Measurements from ENCODE around the gene ADCK2. TPM values are rescaled to one million over a fixed set of nuclear protein-coding genes. Genes with fewer than 3 reads are reported as not detected.
A peak's percentile ranks its signal among the peaks of the same experiment; 100 is the strongest.
"Not testable (repeated sequence)": the region's sequence is repeated elsewhere in the genome, so short reads cannot be mapped to it uniquely, and the experiment has no call there.

Gene ADCK2
- total RNA-seq, 1 experiment from 2014 or later, result 26.3 TPM

DNA sequence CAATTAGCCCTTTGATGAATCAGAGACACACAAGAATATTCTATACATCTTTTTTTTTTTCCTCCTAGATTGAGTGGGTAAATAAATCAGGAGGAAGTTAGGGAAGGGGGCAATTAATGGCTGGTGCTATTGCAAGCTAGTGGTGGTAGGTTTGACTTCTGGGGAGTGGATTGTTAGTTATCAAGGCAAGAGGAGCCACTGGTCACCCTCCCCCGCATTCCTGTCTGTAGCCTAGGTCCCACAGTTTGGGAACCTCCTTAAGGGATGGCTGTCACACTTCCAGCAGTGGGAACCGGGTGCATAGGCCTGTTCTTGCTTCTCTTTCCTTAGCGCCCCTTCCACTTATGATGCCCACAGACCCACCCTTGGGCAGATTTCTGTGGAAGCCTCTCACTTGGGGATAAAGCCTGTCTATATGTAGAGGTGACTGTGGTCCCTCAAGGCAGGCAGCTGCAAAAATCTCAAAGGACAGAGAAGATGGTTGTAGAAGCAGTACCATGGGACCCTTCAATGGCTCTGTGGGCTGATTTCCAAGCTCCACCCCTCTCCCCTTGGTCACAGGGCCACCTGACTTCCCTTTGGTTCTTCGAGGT is 2.3 kb upstream of the ADCK2 start:
- in situ Hi-C loops (cut with HindIII; ENCODE audit: low sequenced_read_pairs), result no loop called here
- DNase-seq (ENCODE audit: low spot score), result no peak

DNA sequence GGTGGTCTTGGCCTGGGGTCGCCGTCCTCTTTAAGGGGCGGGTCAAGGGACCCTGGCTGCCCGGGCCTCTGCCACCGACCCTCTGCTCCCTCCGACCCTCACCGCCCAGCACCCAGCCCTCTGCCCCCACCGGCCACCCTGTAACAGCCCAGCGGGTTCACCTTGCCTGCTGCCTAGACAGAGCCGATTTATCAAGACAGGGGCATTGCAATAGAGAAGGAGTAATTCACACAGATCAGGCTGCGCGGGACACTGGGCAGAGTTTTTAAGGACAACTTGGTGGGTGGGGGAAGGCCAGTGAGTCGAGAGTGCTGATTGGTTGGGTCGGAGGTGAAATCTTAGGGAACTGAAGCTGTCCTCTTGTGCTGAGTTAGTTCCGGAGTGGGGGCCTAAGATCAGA is 779 bp upstream of the ADCK2 start:
- DNase-seq (ENCODE audit: low spot score), result no peak
- in situ Hi-C loops (cut with HindIII; ENCODE audit: low sequenced_read_pairs), result no loop called here

DNA sequence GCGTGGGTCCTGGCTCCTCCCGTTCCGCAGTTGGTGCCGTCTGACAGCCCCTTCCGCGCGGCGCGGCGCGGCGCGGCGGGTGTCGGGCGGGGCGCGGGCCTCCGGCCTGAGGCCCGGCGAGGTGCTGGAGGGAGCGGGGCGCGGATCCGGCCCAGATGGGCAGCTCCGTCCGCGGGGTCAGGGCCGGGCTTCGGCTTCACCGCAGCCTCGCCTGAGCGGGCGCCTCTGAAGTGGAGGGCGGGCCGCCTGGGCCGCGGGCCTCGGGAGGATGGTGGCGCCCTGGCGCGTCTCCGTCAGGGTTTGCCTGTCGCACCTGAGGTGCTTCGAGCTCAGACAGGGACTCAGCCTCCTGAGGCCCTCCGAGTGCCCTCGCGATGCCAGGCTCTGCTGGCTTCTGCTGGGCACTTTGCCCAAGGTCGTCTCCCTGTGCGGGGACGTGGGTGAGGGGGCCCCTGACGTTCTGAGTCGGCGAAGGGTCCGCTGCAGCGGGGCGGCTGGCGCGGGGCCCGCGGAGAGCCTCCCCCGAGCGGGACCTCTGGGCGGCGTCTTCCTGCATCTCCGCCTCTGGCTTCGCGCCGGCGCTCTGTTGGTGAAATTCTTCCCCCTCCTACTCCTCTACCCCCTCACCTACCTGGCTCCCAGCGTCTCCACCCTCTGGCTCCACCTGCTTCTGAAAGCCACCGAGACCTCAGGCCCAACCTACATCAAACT is 473 bp downstream of the ADCK2 start:
- in situ Hi-C loops (cut with HindIII; ENCODE audit: low sequenced_read_pairs), result no loop called here
- DNase-seq (ENCODE audit: low spot score), result peak; percentile 78

DNA sequence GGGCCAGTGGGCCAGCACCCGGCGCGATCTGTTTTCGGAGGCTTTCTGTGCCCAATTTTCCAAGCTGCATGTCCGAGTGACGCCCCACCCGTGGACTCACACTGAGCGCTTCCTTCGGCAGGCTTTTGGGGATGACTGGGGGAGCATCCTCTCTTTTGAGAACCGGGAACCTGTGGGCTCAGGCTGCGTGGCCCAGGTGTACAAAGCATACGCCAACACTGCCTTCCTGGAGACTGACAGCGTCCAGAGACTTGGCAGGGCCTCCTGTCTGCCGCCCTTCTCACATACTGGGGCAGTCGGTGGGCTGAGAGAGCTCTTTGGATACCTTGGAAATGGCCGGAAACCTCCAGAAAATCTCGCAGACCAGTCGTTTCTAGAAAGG is 1.0 kb downstream of the ADCK2 start:
- DNase-seq (ENCODE audit: low spot score), result no peak
- in situ Hi-C loops (cut with HindIII; ENCODE audit: low sequenced_read_pairs), result no loop called here

DNA sequence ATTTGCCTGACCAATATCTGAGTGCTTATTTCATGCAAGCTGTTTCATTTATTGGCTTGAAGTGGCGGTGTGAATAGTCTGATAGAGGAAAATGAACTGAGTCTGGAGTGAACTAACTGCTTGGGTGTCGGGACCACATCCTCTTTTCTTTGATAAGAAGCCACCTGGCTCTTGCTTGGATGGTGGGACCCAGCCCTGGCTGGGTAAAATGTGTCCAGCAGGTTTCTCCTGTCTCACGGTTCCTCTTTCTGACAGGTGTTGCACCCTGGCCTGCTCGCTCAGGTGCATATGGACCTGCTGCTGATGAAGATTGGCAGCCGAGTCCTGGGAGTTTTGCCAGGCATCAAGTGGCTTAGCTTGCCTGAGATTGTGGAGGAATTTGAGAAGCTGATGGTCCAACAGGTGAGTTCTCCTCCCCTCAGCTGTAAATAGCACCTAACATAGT is 1.6 kb downstream of the ADCK2 start:
- peak; percentile 68 for DNase-seq (ENCODE audit: low spot score)
- in situ Hi-C loops (cut with HindIII; ENCODE audit: low sequenced_read_pairs), result no loop called here

DNA sequence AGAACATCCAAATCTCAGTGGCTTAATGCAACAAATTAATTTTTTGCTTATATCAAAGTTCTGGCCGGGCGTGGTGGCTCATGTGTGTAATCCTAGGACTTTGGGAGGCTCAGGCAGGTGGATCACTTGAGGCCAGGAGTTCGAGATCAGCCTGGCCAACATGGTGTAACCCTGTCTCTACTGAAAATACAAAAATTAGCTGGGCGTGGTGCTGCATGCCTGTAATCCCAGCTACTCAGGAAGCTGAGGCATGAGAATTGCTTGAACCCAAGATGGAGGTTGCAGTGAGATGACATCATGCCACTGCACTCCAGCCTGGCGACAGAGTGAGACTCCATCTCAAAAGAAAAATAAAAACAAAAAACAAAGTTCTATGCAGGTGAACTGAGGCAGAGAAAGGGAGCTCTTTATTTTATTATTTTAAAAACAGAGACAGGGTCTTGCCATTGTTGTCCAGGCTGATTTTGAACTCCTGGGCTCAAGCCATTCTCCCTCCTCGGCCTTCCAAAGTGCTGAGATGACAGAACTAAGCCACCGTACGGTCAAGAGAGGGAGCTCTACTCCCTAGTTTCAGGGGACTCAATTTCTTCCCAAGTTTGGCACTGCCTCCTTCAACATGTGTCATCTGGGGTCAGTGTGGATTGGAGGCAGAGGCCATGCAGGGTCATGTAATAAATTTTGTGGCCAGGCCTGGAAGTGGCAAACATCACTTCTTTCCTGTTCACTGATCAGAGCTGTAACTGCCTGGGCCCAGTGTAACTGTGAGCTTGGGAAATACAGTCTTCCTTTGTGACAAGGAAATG is 2.4 kb downstream of the ADCK2 start:
- in situ Hi-C loops (cut with HindIII; ENCODE audit: low sequenced_read_pairs), result no loop called here
- DNase-seq (ENCODE audit: low spot score), result peak; percentile 58

DNA sequence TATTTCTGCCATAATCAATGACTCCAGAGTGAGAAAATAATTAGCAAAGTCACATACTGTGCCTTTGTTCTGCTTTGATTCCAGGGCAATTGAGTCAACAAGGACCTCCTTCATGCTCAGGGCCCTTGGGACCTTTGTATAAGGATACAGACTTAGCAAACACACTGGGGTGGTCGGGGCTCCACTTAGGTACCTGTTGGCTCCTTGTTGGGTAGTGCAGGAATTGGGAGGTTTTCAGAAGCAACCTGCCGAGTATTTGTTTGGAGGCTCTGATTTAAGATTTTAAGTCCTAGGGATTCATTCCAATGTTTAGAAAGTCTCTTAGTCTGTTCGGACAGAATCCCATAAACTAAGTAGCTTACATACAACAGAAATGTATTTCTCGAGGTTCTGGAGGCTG is 3.0 kb downstream of the ADCK2 start:
- DNase-seq (ENCODE audit: low spot score), result no peak
- in situ Hi-C loops (cut with HindIII; ENCODE audit: low sequenced_read_pairs), result no loop called here

DNA sequence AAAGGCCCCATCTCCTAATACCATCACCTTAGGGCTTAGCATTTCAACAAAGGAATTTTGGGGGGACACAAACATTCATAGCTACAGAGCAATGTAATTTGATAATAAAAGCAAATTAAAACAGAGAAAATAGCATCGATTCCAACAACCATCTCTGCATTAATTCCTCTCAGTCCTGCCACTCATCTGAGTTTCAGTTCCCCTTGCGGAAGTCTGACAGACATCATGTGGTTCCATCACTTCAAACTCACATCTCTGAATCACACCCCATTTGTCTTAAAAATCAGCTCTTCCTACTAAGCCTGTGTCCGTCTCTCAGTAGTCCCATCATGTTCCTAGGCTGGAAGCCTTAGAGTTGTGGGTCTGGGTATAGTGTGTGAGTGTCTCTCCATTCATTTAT is 3.6 kb downstream of the ADCK2 start:
- no peak for DNase-seq (ENCODE audit: low spot score)
- in situ Hi-C loops (cut with HindIII; ENCODE audit: low sequenced_read_pairs), result no loop called here

DNA sequence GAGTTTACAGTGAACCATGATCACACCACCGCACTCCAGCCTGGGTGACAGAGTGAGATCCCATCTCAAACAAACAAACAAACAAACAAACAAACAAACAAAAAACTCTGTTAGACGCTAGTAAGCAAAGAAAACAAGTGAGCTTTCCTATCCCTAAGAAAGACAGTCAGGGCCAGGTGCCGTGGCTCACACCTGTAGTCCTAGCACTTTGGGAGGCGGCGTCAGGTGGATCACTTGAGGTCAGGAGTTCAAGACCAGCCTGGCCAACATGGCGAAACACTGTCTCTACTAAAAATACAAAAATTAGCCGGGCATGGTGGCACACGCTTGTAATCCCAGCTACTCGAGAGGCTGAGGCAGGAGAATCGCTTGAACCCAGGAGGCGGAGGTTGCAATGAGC is 4.2 kb downstream of the ADCK2 start:
- in situ Hi-C loops (cut with HindIII; ENCODE audit: low sequenced_read_pairs); DNase-seq (ENCODE audit: low spot score): not testable (repeated sequence)

DNA sequence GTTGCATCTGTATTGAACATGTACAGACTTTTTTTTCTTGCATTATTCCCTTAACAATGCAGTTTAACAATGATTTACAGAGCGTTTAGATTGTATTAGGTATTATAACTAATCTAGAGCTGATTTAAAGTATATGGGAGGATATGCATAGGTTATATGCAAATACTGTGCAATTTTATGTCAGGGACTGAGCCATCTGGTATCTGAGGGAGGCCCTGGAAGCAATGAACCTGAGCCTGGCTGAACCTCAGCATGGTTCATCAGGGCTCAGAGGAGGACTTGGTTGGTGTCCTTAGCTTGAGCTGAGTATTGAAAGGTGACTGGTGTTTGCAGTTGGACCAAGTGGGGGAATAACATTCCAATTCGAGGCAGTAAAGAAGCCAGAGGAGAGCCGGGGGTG is 4.8 kb downstream of the ADCK2 start:
- in situ Hi-C loops (cut with HindIII; ENCODE audit: low sequenced_read_pairs), result no loop called here
- no peak for DNase-seq (ENCODE audit: low spot score)

DNA sequence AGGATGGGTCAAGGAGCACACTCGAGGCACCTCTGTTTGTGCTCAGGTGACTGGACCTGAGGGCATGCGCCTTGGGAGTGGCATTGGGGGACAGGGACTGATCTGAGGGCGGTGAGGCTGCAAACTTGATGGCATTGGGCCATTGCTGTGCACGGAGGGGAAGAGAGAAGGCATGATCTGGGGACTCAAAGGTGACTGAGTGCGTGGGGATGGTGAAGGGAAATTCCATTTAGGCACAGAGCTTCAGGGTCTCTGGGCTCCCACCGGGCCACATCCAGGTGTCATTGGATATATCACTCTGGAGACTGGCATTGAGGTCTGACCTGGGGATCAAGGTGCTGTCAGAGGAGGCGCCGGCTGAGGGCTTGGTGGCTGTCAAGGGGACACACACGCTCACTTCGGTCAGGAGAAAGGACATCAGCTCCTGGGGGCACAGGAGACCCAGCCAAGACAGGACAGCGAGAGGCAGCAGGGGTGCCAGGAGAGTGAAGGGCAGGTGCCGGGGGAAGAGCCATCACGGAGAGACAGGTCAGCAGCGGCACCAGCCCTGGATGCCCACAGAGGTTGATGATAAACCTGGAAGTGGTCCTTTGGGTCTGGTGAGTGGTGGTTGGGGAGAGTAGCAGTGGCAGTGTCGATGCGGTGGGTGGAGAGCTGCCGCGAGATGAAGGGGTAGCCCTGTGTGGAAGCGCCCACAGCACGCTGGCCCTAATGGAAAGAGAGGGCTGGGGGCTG is 5.5 kb downstream of the ADCK2 start:
- in situ Hi-C loops (cut with HindIII; ENCODE audit: low sequenced_read_pairs), result no loop called here
- DNase-seq (ENCODE audit: low spot score), result no peak

DNA sequence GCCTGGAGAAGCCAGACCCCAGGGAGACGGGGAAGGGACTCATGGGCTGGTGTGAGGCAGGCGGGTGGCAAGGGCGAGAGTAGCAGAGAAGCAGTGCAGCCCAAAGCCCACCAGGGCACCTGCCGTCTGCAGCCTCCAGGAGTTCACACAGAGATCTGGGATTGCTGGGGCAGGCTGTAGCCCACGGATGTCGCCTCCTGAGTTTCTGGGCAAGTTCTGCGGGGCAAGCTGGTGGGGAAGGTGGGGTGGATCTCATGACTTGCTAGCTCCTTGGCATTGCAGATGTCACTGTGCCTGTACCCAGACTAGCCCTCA is 6.0 kb downstream of the ADCK2 start:
- in situ Hi-C loops (cut with HindIII; ENCODE audit: low sequenced_read_pairs), result no loop called here
- no peak for DNase-seq (ENCODE audit: low spot score)

DNA sequence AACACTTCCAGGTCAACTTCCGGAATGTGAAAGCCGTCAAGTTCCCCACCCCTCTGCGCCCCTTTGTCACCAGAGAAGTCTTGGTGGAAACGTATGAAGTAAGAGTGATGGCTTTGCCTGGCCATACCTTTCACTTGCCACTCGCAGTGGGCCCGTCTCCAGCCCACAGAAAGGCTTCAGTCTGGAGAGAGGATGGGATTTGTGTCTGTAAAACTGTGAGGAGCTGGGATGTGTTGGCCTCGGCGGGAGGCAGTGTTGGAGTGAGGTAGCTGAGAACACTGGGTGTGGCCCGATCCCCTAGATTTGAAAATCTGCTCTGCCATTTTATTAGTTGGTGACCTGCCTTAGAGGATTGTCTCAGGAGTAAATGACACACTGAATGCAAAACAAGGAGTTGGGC is 6.4 kb downstream of the ADCK2 start:
- DNase-seq (ENCODE audit: low spot score), result no peak
- in situ Hi-C loops (cut with HindIII; ENCODE audit: low sequenced_read_pairs), result no loop called here

DNA sequence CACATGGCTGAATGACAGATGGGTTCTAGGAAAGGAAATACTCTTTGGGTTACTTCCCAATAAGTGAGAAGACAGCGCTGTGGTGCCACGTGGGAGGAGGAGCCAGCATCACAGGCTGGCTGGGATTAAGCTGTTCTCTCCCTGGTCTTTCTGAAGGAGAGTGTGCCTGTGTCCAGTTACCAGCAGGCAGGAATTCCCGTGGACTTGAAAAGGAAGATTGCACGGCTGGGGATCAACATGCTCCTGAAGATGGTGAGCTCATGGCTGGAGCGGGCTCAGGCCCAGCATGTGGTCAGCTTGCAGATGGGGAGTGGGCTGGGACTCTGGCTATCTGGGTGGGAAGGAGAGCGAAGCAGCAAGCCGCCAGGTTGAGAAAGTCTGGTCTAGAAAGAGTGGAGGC is 8.1 kb downstream of the ADCK2 start:
- in situ Hi-C loops (cut with HindIII; ENCODE audit: low sequenced_read_pairs), result no loop called here
- no peak for DNase-seq (ENCODE audit: low spot score)

DNA sequence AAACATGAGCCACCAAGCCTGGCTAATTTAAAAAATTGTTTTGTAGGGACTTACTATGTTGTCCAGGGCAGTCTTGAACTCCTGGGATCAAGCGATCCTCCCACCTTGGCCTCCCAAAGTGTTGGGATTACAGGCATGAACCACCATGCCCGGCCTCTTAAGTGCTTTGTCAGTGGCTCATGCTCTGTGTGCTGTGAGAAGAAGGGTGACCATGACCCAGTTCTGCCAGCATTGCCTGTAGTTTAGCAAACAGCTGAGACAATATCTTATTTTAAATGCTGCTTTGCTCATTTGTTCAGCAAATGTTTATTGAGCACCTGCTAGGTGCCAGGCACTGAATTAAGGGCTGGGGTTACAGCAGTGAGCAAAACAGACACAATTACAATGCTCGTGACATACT is 9.0 kb downstream of the ADCK2 start:
- no peak for DNase-seq (ENCODE audit: low spot score)
- in situ Hi-C loops (cut with HindIII; ENCODE audit: low sequenced_read_pairs), result no loop called here

DNA sequence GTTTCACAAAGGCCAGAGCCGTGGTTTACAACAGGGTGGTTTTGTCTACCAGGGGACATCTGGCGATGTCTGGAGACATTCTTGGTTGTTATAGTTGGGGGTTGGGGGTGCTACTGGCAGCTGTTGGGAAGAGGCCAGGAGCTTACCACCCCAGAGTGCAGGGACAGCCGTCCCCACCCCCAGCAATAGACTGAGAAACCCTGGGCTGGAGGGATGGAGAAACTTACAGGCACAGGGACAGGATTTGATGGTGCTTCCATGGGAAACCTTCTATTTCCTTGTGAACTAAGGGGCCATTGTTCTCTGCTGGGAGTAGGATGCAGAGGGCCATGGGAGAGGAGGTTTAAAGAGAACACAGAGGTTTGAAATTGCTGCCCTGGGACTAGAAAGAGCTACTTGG is 10.9 kb downstream of the ADCK2 start:
- no peak for DNase-seq (ENCODE audit: low spot score)
- in situ Hi-C loops (cut with HindIII; ENCODE audit: low sequenced_read_pairs), result no loop called here

DNA sequence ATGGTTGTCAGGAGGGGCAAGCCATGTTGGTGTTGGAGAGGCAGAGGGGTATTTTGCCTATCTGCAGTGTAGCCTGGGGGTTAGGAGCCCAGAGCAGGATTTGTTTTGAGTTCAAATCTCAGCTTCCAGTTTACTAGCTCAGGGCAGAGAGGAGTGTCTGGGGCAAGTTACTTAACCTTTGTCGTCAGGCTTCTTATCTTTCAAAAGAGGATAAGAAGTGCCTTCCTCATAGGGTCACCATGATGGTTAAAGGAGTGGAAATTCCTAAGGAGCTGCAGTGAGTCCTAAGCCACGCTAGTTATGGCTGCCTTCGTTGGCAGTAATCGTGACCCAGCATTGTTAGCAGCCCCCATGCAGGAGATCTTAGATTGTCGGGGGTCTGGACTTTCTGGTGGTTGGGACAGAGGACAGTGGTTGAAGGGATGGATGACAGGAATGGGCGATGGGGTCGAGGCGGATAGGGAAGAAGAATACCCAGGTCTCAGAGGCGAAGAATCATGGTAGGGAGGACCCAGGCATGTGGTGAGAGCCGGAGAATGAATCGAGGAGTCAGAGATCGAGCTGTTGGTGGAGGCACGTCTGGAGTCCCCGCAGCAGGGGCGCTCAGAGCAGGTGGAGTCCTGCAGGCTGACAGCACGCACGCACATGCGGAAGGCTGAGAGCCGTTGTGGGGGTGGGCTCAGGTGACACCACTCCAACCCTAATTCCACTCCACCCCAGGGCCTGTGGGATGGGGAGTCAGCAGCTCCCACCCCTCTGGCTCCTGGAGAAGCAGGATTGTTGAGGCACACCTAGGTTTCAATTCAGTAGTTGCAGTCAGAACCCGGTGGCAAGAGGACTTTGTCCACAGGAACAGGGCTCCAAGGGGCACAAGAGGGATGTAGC is 11.6 kb downstream of the ADCK2 start:
- DNase-seq (ENCODE audit: low spot score), result no peak
- in situ Hi-C loops (cut with HindIII; ENCODE audit: low sequenced_read_pairs), result no loop called here

DNA sequence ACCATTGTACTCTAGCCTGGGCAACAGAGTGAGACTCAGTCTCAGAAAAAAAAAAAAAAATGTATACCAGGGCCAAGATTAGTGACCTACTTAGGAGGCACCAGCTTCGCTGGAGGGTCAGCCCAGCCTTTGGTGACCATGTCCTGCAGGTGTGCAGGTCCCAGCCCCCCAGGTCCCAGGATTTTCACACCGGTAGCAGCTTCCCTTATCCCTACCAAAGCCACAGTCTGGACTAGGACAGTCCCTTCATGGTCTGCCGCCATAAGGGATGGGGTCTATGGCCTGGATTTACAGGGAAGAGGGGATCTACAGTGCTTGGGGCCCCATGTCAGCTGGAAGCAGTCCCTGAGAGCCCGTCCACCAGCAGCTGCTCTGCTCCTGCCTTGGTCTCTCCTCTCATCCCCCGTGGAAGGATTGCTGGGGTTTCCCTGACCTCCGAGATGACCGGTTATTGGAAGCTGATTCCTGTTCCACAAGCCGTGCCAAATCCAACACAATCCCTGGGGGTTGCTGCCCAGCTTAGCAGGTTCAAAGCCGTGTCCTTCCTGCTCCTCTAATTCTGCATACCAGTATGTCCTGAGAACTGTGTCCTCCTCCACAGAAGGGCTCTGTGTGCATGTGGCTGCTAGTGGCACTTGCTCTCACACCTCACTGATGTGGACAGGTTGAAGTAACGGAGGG is 12.8 kb downstream of the ADCK2 start:
- no peak for DNase-seq (ENCODE audit: low spot score)
- in situ Hi-C loops (cut with HindIII; ENCODE audit: low sequenced_read_pairs), result no loop called here

DNA sequence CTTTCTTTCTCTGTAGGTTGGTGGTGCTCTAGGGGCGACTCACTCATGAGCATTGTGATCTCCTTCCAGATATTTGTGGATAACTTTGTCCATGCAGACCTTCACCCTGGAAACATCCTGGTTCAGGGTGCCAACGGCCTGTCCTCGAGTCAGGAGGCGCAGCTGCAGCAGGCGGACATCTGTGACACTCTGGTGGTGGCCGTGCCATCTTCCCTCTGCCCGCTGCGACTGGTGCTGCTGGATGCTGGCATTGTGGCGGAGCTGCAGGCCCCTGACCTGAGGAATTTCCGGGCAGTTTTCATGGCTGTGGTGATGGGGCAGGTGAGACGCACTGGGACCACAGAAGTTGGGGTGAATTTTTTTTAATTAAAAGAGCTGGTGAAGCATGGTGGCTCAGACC is 14.2 kb downstream of the ADCK2 start:
- DNase-seq (ENCODE audit: low spot score), result no peak
- in situ Hi-C loops (cut with HindIII; ENCODE audit: low sequenced_read_pairs), result no loop called here

All from G401 (cell line).